Measurements from ENCODE around the gene SLC20A1.

Gene SLC20A1

DNA sequence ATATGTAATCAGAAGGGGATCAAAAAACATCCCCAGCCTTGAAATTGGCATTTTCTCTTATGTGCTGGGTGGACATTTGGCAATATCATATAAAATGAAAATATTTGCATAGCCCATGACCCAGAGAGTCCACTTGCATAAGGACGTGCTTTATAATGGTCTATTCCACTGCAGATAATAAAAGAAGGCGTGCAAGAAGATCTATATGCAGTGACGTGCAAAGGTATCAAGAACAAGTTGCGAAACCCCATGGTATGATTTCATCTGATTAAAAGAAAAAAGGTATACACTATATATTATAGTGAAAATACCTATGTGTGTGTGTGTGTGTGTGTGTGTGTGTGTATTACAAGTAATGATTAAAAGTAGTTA is 8.5 kb upstream of the SLC20A1 start:
- TF ChIP-seq CREB1 (IDR thresholded peaks at IDR 0.05; ENCODE audit: low read depth) (no peak), YY1 (IDR thresholded peaks at IDR 0.05; ENCODE audit: low read depth) (no peak), NFIC (IDR thresholded peaks at IDR 0.05) (no peak), CEBPB (IDR thresholded peaks at IDR 0.05) (no peak), TCF12 (IDR thresholded peaks at IDR 0.05; ENCODE audit: low read depth) (no peak), FOXM1 (IDR thresholded peaks at IDR 0.05; ENCODE audit: borderline replicate concordance, low read depth) (no peak), ZBTB7A (IDR thresholded peaks at IDR 0.05; ENCODE audit: low read depth) (no peak), TAF1 (IDR thresholded peaks at IDR 0.05; ENCODE audit: low read depth) (no peak), RAD21 (IDR thresholded peaks at IDR 0.05; ENCODE audit: low read depth) (no peak), TEAD4 (IDR thresholded peaks at IDR 0.05) (no peak), EGR1 (IDR thresholded peaks at IDR 0.05) (no peak), EP300 (IDR thresholded peaks at IDR 0.05; ENCODE audit: borderline replicate concordance) (no peak)
- TF ChIP-seq, protein P1, sequence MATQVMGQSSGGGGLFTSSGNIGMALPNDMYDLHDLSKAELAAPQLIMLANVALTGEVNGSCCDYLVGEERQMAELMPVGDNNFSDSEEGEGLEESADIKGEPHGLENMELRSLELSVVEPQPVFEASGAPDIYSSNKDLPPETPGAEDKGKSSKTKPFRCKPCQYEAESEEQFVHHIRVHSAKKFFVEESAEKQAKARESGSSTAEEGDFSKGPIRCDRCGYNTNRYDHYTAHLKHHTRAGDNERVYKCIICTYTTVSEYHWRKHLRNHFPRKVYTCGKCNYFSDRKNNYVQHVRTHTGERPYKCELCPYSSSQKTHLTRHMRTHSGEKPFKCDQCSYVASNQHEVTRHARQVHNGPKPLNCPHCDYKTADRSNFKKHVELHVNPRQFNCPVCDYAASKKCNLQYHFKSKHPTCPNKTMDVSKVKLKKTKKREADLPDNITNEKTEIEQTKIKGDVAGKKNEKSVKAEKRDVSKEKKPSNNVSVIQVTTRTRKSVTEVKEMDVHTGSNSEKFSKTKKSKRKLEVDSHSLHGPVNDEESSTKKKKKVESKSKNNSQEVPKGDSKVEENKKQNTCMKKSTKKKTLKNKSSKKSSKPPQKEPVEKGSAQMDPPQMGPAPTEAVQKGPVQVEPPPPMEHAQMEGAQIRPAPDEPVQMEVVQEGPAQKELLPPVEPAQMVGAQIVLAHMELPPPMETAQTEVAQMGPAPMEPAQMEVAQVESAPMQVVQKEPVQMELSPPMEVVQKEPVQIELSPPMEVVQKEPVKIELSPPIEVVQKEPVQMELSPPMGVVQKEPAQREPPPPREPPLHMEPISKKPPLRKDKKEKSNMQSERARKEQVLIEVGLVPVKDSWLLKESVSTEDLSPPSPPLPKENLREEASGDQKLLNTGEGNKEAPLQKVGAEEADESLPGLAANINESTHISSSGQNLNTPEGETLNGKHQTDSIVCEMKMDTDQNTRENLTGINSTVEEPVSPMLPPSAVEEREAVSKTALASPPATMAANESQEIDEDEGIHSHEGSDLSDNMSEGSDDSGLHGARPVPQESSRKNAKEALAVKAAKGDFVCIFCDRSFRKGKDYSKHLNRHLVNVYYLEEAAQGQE (IDR thresholded peaks at IDR 0.05; ENCODE audit: low read depth): no peak
- TF ChIP-seq, protein P2, sequence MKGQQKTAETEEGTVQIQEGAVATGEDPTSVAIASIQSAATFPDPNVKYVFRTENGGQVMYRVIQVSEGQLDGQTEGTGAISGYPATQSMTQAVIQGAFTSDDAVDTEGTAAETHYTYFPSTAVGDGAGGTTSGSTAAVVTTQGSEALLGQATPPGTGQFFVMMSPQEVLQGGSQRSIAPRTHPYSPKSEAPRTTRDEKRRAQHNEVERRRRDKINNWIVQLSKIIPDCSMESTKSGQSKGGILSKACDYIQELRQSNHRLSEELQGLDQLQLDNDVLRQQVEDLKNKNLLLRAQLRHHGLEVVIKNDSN (IDR thresholded peaks at IDR 0.05): no peak

DNA sequence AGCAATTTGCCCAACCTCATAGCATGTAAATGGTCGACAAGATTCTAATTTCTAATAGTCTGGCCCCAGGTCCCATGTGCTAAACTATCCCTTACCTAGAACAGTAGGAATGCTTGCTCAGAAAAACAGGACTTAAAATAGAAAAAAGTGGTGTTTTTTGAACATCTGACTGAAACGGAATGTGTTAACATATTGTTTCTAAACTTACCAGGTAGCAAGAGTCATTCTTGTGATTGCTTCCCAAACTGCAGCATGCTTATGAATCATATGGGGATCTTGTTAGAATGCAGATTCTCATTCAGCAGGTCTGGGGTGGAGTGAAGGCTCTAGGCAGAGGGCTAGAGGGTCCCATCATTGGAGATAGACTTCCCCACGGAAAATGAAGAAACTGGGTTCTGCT is 5.8 kb upstream of the SLC20A1 start:
- TF ChIP-seq EP300 (IDR thresholded peaks at IDR 0.05; ENCODE audit: borderline replicate concordance): no peak
- no peak for TF ChIP-seq TAF1 (IDR thresholded peaks at IDR 0.05; ENCODE audit: low read depth)
- TF ChIP-seq EGR1 (IDR thresholded peaks at IDR 0.05): no peak
- TF ChIP-seq TCF12 (IDR thresholded peaks at IDR 0.05; ENCODE audit: low read depth): no peak
- TF ChIP-seq, protein P2 (IDR thresholded peaks at IDR 0.05): no peak
- TF ChIP-seq FOXM1 (IDR thresholded peaks at IDR 0.05; ENCODE audit: borderline replicate concordance, low read depth): no peak
- TF ChIP-seq, protein P3, sequence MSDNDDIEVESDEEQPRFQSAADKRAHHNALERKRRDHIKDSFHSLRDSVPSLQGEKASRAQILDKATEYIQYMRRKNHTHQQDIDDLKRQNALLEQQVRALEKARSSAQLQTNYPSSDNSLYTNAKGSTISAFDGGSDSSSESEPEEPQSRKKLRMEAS (IDR thresholded peaks at IDR 0.05): no peak
- no peak for TF ChIP-seq NFIC (IDR thresholded peaks at IDR 0.05)
- TF ChIP-seq, protein P1 (IDR thresholded peaks at IDR 0.05; ENCODE audit: low read depth): no peak
- no peak for TF ChIP-seq CEBPB (IDR thresholded peaks at IDR 0.05)
- TF ChIP-seq RAD21 (IDR thresholded peaks at IDR 0.05; ENCODE audit: low read depth): no peak
- no peak for TF ChIP-seq ZBTB7A (IDR thresholded peaks at IDR 0.05; ENCODE audit: low read depth)
- TF ChIP-seq TEAD4 (IDR thresholded peaks at IDR 0.05): no peak
- no peak for TF ChIP-seq YY1 (IDR thresholded peaks at IDR 0.05; ENCODE audit: low read depth)
- TF ChIP-seq CREB1 (IDR thresholded peaks at IDR 0.05; ENCODE audit: low read depth): no peak

DNA sequence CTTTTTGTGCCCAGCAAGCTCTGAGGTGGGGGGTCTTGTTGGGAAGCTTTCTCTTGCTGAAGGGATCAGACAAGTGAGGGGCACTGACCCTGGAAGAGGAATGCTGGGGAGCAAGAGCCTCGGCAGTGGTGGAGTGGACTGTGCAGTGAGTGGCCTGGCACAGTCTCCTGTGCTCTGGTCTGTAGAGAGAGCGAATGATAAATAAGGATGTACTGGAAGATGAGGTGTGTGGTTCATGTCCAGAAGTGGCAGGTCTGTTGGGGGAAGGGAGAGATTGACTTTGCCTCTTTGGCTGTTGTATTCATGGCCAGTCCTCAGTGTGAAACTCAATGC is 5.3 kb upstream of the SLC20A1 start:
- TF ChIP-seq CREB1 (IDR thresholded peaks at IDR 0.05; ENCODE audit: low read depth) (no peak), EP300 (IDR thresholded peaks at IDR 0.05; ENCODE audit: borderline replicate concordance) (no peak)

DNA sequence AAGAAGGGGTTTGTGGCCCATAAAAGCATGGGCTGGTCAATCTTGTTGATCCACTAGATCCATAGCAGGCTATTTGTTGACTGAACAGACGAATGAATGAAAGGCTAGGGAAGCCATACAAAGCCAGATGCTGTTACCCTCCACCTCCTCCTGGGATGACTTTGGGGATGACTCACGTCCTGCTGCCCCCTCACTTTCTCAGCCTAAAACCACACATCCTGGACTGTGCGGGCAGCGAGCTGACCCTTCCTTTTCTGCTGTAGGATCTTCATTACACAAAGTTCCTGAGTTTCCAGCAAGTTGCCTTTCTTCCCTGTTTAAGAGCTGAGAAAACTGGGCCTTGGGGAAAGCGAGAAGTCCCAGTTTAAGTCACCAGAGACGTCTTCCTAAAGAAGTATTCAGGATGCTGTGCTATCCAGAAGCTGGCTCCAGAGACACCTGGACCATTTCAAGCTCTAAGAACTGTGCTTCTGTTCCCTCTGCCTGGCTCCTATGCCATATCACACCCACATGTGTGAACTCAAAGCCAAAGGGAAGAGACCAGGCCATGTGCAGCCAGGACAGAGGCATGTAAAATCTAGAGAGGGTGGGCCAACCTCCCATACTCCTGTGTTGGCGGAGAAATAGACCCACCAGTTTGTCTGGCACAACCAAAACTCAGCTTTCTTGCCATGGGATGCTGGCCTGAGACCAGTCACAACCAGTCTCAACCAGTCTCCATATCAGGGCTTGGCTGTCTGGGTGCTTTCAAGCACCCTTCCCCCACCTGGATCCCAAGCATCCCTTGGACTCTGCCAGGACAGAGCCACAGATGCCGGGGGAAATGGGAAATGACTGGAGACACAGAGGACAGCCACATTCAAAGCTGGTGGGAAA is 4.7 kb upstream of the SLC20A1 start:
- TF ChIP-seq TEAD4 (IDR thresholded peaks at IDR 0.05): no peak

DNA sequence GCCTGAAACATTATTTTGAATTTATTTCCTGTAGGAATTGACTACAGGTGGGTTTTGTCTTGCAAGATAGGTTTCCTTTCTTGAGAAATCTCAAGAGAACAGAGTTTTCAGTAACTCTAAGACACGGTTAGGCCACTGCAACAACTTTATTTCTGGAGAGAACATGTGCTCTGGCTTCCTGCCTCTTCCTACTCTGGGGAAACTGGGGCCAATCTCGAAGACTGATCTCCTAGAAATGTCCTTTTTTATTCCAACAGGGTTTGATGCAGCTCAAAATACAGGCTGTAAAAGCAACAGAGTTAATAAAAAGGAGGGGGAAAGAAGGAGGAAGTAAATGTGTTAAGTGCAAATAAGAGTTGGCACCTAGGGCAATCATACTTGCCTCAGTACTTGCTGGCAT is 4.0 kb upstream of the SLC20A1 start:
- TF ChIP-seq NFIC (IDR thresholded peaks at IDR 0.05) (no peak), YY1 (IDR thresholded peaks at IDR 0.05; ENCODE audit: low read depth) (no peak), CEBPB (IDR thresholded peaks at IDR 0.05) (no peak), ZBTB7A (IDR thresholded peaks at IDR 0.05; ENCODE audit: low read depth) (no peak), EP300 (IDR thresholded peaks at IDR 0.05; ENCODE audit: borderline replicate concordance) (no peak), CREB1 (IDR thresholded peaks at IDR 0.05; ENCODE audit: low read depth) (no peak), EGR1 (IDR thresholded peaks at IDR 0.05) (no peak), TAF1 (IDR thresholded peaks at IDR 0.05; ENCODE audit: low read depth) (no peak), FOXM1 (IDR thresholded peaks at IDR 0.05; ENCODE audit: borderline replicate concordance, low read depth) (no peak), RAD21 (IDR thresholded peaks at IDR 0.05; ENCODE audit: low read depth) (no peak), TCF12 (IDR thresholded peaks at IDR 0.05; ENCODE audit: low read depth) (no peak), TEAD4 (IDR thresholded peaks at IDR 0.05) (no peak)
- TF ChIP-seq, protein P1 (IDR thresholded peaks at IDR 0.05; ENCODE audit: low read depth): no peak
- TF ChIP-seq, protein P3 (IDR thresholded peaks at IDR 0.05): no peak
- TF ChIP-seq, protein P2 (IDR thresholded peaks at IDR 0.05): no peak

Measured in Ishikawa (cell line).